Gastrocnemius medialis (tissue), 4 donors: ENCODE data around the gene SVIP. TPM values are rescaled to one million over a fixed set of nuclear protein-coding genes. Genes with fewer than 3 reads are reported as not detected.

ENCODE experiments used
- ATAC-seq, 2 donors: fragments of 150-250 bp; one replicate each; pipeline ENCODE4 v1.9.1; 2016
- DNase-seq, 2 donors: peaks; one replicate each; pipeline ENCODE4 v3.0.0-alpha.2; 2019
- H3K27ac ChIP-seq, 4 donors: fragments of 200-600 bp; sonication (generic); 1 replicate in 1 of 4; 2 replicates in 3 of 4; pipeline ENCODE4 v1.5.1; 2016 to 2018; ENCODE audit warnings: mild to moderate bottlenecking in 2 of 4, moderate library complexity in 1 of 4
- H3K27me3 ChIP-seq, 3 donors: fragments of 200-600 bp; sonication (generic) in 2 of 3; 1 replicate in 1 of 3; 2 replicates in 2 of 3; pipeline versions ENCODE4 v1.5.1 to v1.6.0; 2016 to 2019; ENCODE audit warnings: mild to moderate bottlenecking in 1 of 3, moderate library complexity in 1 of 3
- H3K36me3 ChIP-seq, 2 donors: fragments of 200-600 bp; sonication (generic) in 1 of 2; one replicate each; pipeline ENCODE4 v1.5.1; 2017 to 2018
- H3K4me1 ChIP-seq, 2 donors: fragments of 200-600 bp; sonication (generic) in 1 of 2; one replicate each; pipeline ENCODE4 v1.5.1; 2016 to 2017; ENCODE audit warnings: mild to moderate bottlenecking in 2 of 2
- H3K4me3 ChIP-seq, 4 donors: fragments of 200-600 bp; sonication (generic) in 3 of 4; 1 replicate in 1 of 4; 2 replicates in 3 of 4; pipeline ENCODE4 v1.5.1; 2016 to 2019; ENCODE audit warnings: mild to moderate bottlenecking in 2 of 4
- H3K9me3 ChIP-seq, 3 donors: fragments of 200-600 bp; sonication (generic) in 2 of 3; 1 replicate in 1 of 3; 2 replicates in 2 of 3; pipeline ENCODE4 v1.5.1; 2016 to 2019
- POLR2A ChIP-seq, 2 donors: fragments of 450-650 bp; IDR thresholded peaks; one replicate each; pipeline ENCODE4 v1.6.1; 2017; ENCODE audit warnings: antibody characterized with exemption in 2 of 2, mild to moderate bottlenecking in 2 of 2, moderate library complexity in 2 of 2
- in situ Hi-C, 4 donors: fragments of 200-750 bp; cut with MboI; loops; one replicate each; pipeline versions ENCODE4 v1.15.0 to v1.8.0; 2017; ENCODE audit warnings: low sequenced_read_pairs in 4 of 4
- intact Hi-C: fragments of 100-400 bp; cut with DNase I; formaldehyde crosslinking; loops from one replicate; pipeline ENCODE4 v1.15.1; 2023; ENCODE audit warnings: low total_unique reads
- total RNA-seq, 4 donors: library from RNA; depleted of rRNA; stranded (reverse); fragments of >200 nt; gene quantifications; one replicate each; pipeline versions ENCODE4 v1.1.0 to v1.2.3, GENCODE V29; 2016
- TF ChIP-seq, protein P1 (sequence below), 5 experiments: fragments of 450-650 bp in 3 of 5; fragments of 200-600 bp in 2 of 5; sonication (generic) in 2 of 5; IDR thresholded peaks in 4 of 5; conservative IDR thresholded peaks in 1 of 5; 1 replicate in 4 of 5; 2 replicates in 1 of 5; pipeline ENCODE4 v1.5.1; 2016 to 2019; ENCODE audit warnings: antibody characterized with exemption in 5 of 5, mild to moderate bottlenecking in 3 of 5, moderate library complexity in 3 of 5

SVIP gene
- total RNA-seq, 4 donors from 2014 or later = 10.2 to 22.0 (median 14.6) TPM

- H3K27ac ChIP-seq = no peak overlapping the region
- H3K27me3 ChIP-seq = no peaks in the 10 kb centered on the region
- H3K36me3 ChIP-seq = no peaks in the 10 kb centered on the region
- in situ Hi-C loops (no loop called here), intact Hi-C loops (no loop called here)
- no peaks in the 10 kb centered on the region for H3K9me3 ChIP-seq
- no peak for DNase-seq
- TF ChIP-seq, protein P1, sequence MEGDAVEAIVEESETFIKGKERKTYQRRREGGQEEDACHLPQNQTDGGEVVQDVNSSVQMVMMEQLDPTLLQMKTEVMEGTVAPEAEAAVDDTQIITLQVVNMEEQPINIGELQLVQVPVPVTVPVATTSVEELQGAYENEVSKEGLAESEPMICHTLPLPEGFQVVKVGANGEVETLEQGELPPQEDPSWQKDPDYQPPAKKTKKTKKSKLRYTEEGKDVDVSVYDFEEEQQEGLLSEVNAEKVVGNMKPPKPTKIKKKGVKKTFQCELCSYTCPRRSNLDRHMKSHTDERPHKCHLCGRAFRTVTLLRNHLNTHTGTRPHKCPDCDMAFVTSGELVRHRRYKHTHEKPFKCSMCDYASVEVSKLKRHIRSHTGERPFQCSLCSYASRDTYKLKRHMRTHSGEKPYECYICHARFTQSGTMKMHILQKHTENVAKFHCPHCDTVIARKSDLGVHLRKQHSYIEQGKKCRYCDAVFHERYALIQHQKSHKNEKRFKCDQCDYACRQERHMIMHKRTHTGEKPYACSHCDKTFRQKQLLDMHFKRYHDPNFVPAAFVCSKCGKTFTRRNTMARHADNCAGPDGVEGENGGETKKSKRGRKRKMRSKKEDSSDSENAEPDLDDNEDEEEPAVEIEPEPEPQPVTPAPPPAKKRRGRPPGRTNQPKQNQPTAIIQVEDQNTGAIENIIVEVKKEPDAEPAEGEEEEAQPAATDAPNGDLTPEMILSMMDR (IDR thresholded peaks at IDR 0.05 in 4 of 5, conservative IDR thresholded peaks at IDR 0.05 in 1 of 5) = no peak
- TF ChIP-seq POLR2A (IDR thresholded peaks at IDR 0.05) = no peak
- peaks cover 4 to 6% of the 10 kb centered on the region in 2 donors for H3K4me1 ChIP-seq
- no peak overlapping the region for H3K4me3 ChIP-seq
- no peak for ATAC-seq
These were observed 2.9 kb upstream of the SVIP start for GRCh38 chr11:22832315-22833015.

GRCh38 chr11:22830082-22830414, 447 bp upstream of the SVIP start:
- H3K9me3 ChIP-seq = no peaks in the 10 kb centered on the region
- intact Hi-C loops (no loop called here), in situ Hi-C loops (no loop called here)
- H3K4me3 ChIP-seq = peak overlapping the region; percentile 35 to 92 (median 86)
- H3K27me3 ChIP-seq = no peaks in the 10 kb centered on the region
- no peak for TF ChIP-seq POLR2A (IDR thresholded peaks at IDR 0.05)
- TF ChIP-seq, protein P1 (IDR thresholded peaks at IDR 0.05 in 4 of 5, conservative IDR thresholded peaks at IDR 0.05 in 1 of 5) = no peak
- peak overlapping the region in 1 of 4 donors; percentile 30 for H3K27ac ChIP-seq
- ATAC-seq (no peak), DNase-seq (no peak)
- peaks cover 0 to 17% of the 10 kb centered on the region in 2 donors for H3K36me3 ChIP-seq
- H3K4me1 ChIP-seq = peaks cover 4 to 6% of the 10 kb centered on the region in 2 donors

- DNase-seq = no peak
- intact Hi-C loops (loop anchor here (5.0 to 10.0 kb wide), 2 partner anchors 164 to 201 kb away; partner anchors contain the start of genes FANCF and GAS2), in situ Hi-C loops (no loop called here)
- Histone ChIP-seq H3K27me3 (no peaks in the 10 kb centered on the region), H3K4me3 (peak overlapping the region in 3 of 4 donors; percentile 78 to 92 (median 91)), H3K9me3 (no peaks in the 10 kb centered on the region), H3K27ac (no peak overlapping the region), H3K4me1 (peaks cover 4 to 6% of the 10 kb centered on the region in 2 donors), H3K36me3 (peaks cover 0 to 27% of the 10 kb centered on the region in 2 donors)
- no peak for ATAC-seq
- TF ChIP-seq, protein P1 (IDR thresholded peaks at IDR 0.05 in 4 of 5, conservative IDR thresholded peaks at IDR 0.05 in 1 of 5) = no peak
- no peak for TF ChIP-seq POLR2A (IDR thresholded peaks at IDR 0.05)
These were observed 1.2 kb downstream of the SVIP start for GRCh38 chr11:22828373-22828772.

GRCh38 chr11:22822203-22822602, 7.4 kb downstream of the SVIP start:
- H3K36me3 ChIP-seq = peaks cover 0 to 37% of the 10 kb centered on the region in 2 donors
- H3K9me3 ChIP-seq = no peaks in the 10 kb centered on the region
- in situ Hi-C loops = no loop called here
- H3K4me1 ChIP-seq = no peaks in the 10 kb centered on the region
- ATAC-seq = no peak
- intact Hi-C loops = loop anchor here (10.0 kb wide), 1 partner anchor 157 kb away; the partner anchor contains the start of gene GAS2
- H3K27me3 ChIP-seq = no peaks in the 10 kb centered on the region
- no peak for TF ChIP-seq POLR2A (IDR thresholded peaks at IDR 0.05)
- TF ChIP-seq, protein P1 (IDR thresholded peaks at IDR 0.05 in 4 of 5, conservative IDR thresholded peaks at IDR 0.05 in 1 of 5) = no peak
- no peak for DNase-seq
- H3K27ac ChIP-seq = no peak overlapping the region
- no peak overlapping the region for H3K4me3 ChIP-seq
